ENCODE measurements around the gene TSEN54.

- TF ChIP-seq, protein P1, sequence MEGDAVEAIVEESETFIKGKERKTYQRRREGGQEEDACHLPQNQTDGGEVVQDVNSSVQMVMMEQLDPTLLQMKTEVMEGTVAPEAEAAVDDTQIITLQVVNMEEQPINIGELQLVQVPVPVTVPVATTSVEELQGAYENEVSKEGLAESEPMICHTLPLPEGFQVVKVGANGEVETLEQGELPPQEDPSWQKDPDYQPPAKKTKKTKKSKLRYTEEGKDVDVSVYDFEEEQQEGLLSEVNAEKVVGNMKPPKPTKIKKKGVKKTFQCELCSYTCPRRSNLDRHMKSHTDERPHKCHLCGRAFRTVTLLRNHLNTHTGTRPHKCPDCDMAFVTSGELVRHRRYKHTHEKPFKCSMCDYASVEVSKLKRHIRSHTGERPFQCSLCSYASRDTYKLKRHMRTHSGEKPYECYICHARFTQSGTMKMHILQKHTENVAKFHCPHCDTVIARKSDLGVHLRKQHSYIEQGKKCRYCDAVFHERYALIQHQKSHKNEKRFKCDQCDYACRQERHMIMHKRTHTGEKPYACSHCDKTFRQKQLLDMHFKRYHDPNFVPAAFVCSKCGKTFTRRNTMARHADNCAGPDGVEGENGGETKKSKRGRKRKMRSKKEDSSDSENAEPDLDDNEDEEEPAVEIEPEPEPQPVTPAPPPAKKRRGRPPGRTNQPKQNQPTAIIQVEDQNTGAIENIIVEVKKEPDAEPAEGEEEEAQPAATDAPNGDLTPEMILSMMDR (IDR thresholded peaks at IDR 0.05; ENCODE audit: low read length), result no peak
- no peak for TF ChIP-seq EZH2phosphoT487 (IDR thresholded peaks at IDR 0.05; ENCODE audit: low read length)
- TF ChIP-seq EZH2 (optimal IDR thresholded peaks at IDR 0.05; ENCODE audit: low read depth, low read length), result no peak
Observed at GRCh38 chr17:75547091-75547490, 30.8 kb downstream of the TSEN54 start.

Data from MM.1S (cell line).